ENCODE results near the gene TIMM44.

Gene TIMM44

GRCh38 chr19:7924651-7925170 is 18.8 kb downstream of the TIMM44 start:
- ChIA-PET CTCF (interaction anchor here (1.5 to 2.8 kb wide), 5 partner anchors 19 to 356 kb away, joined by 5 to 8 read pairs (median 5); partner anchors contain the start of gene TIMM44), POLR2A (interaction anchor here (0.7 kb wide), 1 partner anchor 19 kb away, joined by 7 read pairs; no protein-coding TSS in a partner anchor)
- TF ChIP-seq CTCF (IDR thresholded peaks at IDR 0.05; ENCODE audit: control extremely low read depth, extremely low read depth, low read depth, missing control alignments), result no peak
- DNase-seq (ENCODE audit: extremely low spot score), result no peak

- no peak for TF ChIP-seq CTCF (IDR thresholded peaks at IDR 0.05; ENCODE audit: control extremely low read depth, extremely low read depth, low read depth, missing control alignments)
- ChIA-PET CTCF (interaction anchor here (1.3 to 2.8 kb wide), 7 partner anchors 16 to 356 kb away, joined by 3 to 8 read pairs (median 5); partner anchors contain the start of genes MAP2K7 and TIMM44), POLR2A (interaction anchor here (0.7 kb wide), 1 partner anchor 20 kb away, joined by 7 read pairs; no protein-coding TSS in a partner anchor)
- no peak for DNase-seq (ENCODE audit: extremely low spot score)
These were observed 19.2 kb downstream of the TIMM44 start for GRCh38 chr19:7924241-7924640.

- POLR2A ChIA-PET, result interaction anchor here (0.7 kb wide), 1 partner anchor 20 kb away, joined by 7 read pairs; no protein-coding TSS in a partner anchor
These were observed 19.9 kb downstream of the TIMM44 start for GRCh38 chr19:7923295-7924191.

GRCh38 chr19:7922836-7923195 is 20.6 kb downstream of the TIMM44 start:
- no peak for DNase-seq (ENCODE audit: extremely low spot score)
- ChIA-PET CTCF (interaction anchor here (0.8 to 3.4 kb wide), 4 partner anchors 22 to 354 kb away, joined by 3 to 16 read pairs (median 6); no protein-coding TSS in a partner anchor), POLR2A (no interaction called here)
- no peak for TF ChIP-seq CTCF (IDR thresholded peaks at IDR 0.05; ENCODE audit: control extremely low read depth, extremely low read depth, low read depth, missing control alignments)

More at GRCh38 chr19:7923295-7924191, 19.9 kb downstream of the TIMM44 start:
- no peak for TF ChIP-seq CTCF (IDR thresholded peaks at IDR 0.05; ENCODE audit: control extremely low read depth, extremely low read depth, low read depth, missing control alignments)
- DNase-seq (ENCODE audit: extremely low spot score), result no peak
- CTCF ChIA-PET, result interaction anchor here (0.8 to 2.8 kb wide), 8 partner anchors 17 to 355 kb away, joined by 3 to 8 read pairs (median 5); partner anchors contain the start of genes MAP2K7 and TIMM44

- POLR2A ChIA-PET, result interaction anchor here (2.3 to 2.9 kb wide), 2 partner anchors 19 to 22 kb away, joined by 11 to 18 read pairs; partner anchors contain the start of genes MAP2K7 and TIMM44
- CTCF ChIA-PET, result interaction anchor here (0.8 to 3.4 kb wide), 11 partner anchors 15 to 354 kb away, joined by 3 to 17 read pairs (median 5); partner anchors contain the start of genes MAP2K7, TIMM44 and TRAPPC5
- no peak for TF ChIP-seq CTCF (IDR thresholded peaks at IDR 0.05; ENCODE audit: control extremely low read depth, extremely low read depth, low read depth, missing control alignments)
These were observed 21.3 kb downstream of the TIMM44 start for GRCh38 chr19:7921967-7922835.

More at GRCh38 chr19:7921967-7922835, 21.3 kb downstream of the TIMM44 start:
- DNase-seq (ENCODE audit: extremely low spot score), result no peak
